K562 (cell line): ENCODE data around the gene TOMM5. TPM values are rescaled to one million over a fixed set of nuclear protein-coding genes. Genes with fewer than 3 reads are reported as not detected.

Source experiments
- ATAC-seq: fragments of 200-7000 bp; cut with Tn5 transposase; 3 replicates; pipeline ENCODE4 v1.9.1; 2020; ENCODE audit warnings: moderate library complexity
- BruUV-seq: library from RNA; stranded (reverse); fragments of 400-500 nt; replicated peaks from 2 replicates; lab custom pipeline; 2021; lab: Mats Ljungman, UMichigan
- CTCF ChIA-PET: fragments of 300-600 bp; formaldehyde crosslinking; extraction: SDS; loops from one replicate; lab custom pipeline; 2021; ENCODE audit warnings: low intra/inter-chr PET ratio; lab: Yijun Ruan, JAX
- POLR2A ChIA-PET: fragments of 300-600, 350-650 bp; sonication (Branson Sonifier 250); formaldehyde crosslinking; extraction: SDS; loops from one replicate; lab custom pipeline; 2021; ENCODE audit warnings: antibody characterized with exemption, inconsistent platforms; lab: Yijun Ruan, JAX
- DNase-seq, 4 experiments: peaks; one replicate each; pipeline versions ENCODE4 v3.0.0 to v3.0.0-alpha.2; 2011 to 2018; ENCODE audit warnings: low spot score in 3 of 4, mixed read lengths in 3 of 4; ENCODE audit errors: extremely low read depth in 1 of 4
- FAIRE-seq: peaks from 2 replicates; lab custom pipeline; 2011; peaks lifted over from hg19 to GRCh38; lab: Jason Lieb, UNC
- H2AFZ ChIP-seq: 2 replicates; pipeline ENCODE4 v1.6.0; 2011; ENCODE audit warnings: low read depth, low read length, control low read depth, inconsistent platforms
- H3K27ac ChIP-seq: fragments of 200-600 bp; 3 replicates; pipeline ENCODE4 v1.8.0; 2011; ENCODE audit warnings: low read depth, mild to moderate bottlenecking, control low read depth, inconsistent platforms, low read length, moderate library complexity, mixed read lengths; ENCODE audit errors: extremely low read depth
- H3K27me3 ChIP-seq, 2 experiments: fragments of 300-600 bp in 1 of 2; 2 replicates in 1 of 2; 3 replicates in 1 of 2; pipeline versions ENCODE4 v1.6.0 to v1.8.0; 2011; ENCODE audit warnings: inconsistent platforms in 2 of 2, low read length in 2 of 2, mild to moderate bottlenecking in 1 of 2, mixed read lengths in 1 of 2, moderate library complexity in 1 of 2; ENCODE audit not compliant: control insufficient read depth in 2 of 2, insufficient read depth in 2 of 2
- H3K36me3 ChIP-seq: fragments of 300-600 bp; 3 replicates; pipeline ENCODE4 v1.8.0; 2011; ENCODE audit warnings: mild to moderate bottlenecking, low read length, inconsistent platforms; ENCODE audit not compliant: control insufficient read depth, insufficient read depth
- H3K4me1 ChIP-seq, 2 experiments: fragments of 200-600 bp in 1 of 2; replicated peaks in 1 of 2; 2 replicates in 1 of 2; 3 replicates in 1 of 2; pipeline versions ENCODE4 v1.5.1 to v1.8.0; 2011; ENCODE audit warnings: inconsistent platforms in 2 of 2, low read length in 2 of 2, mild to moderate bottlenecking in 1 of 2, mixed read lengths in 1 of 2, moderate library complexity in 1 of 2; ENCODE audit not compliant: control insufficient read depth in 2 of 2, insufficient read depth in 2 of 2
- H3K4me2 ChIP-seq: 2 replicates; pipeline ENCODE4 v1.6.1; 2011; ENCODE audit warnings: low read length, control low read depth, inconsistent platforms, mixed read lengths; ENCODE audit not compliant: insufficient read depth
- H3K4me3 ChIP-seq: fragments of 200-600 bp; sonication (generic), shearing (Covaris generic); 2 replicates; pipeline ENCODE4 v1.5.1; 2016; ENCODE audit warnings: control low read depth, inconsistent platforms
- H3K79me2 ChIP-seq: fragments of 200-600 bp; 3 replicates; pipeline ENCODE4 v1.8.0; 2011; ENCODE audit warnings: low read length, inconsistent platforms; ENCODE audit not compliant: control insufficient read depth, insufficient read depth
- H3K9ac ChIP-seq, 2 experiments: 2 replicates each; pipeline versions ENCODE4 v1.6.0 to v1.6.1; 2011; ENCODE audit warnings: low read depth in 2 of 2, low read length in 2 of 2, control low read depth in 1 of 2, inconsistent platforms in 1 of 2, mild to moderate bottlenecking in 1 of 2, mixed read lengths in 1 of 2; ENCODE audit not compliant: insufficient read depth in 1 of 2
- H3K9me1 ChIP-seq: one replicate; pipeline ENCODE4 v1.6.0; 2011; ENCODE audit warnings: inconsistent platforms, mild to moderate bottlenecking, low read length, moderate library complexity; ENCODE audit not compliant: control insufficient read depth, insufficient read depth
- H3K9me3 ChIP-seq: replicated peaks from 2 replicates; pipeline ENCODE4 v1.5.1; 2011; ENCODE audit warnings: low read depth, low read length, inconsistent platforms; ENCODE audit not compliant: control insufficient read depth, insufficient read depth
- H4K20me1 ChIP-seq: replicated peaks from 2 replicates; pipeline ENCODE4 v1.6.1; 2011; ENCODE audit warnings: low read length, inconsistent platforms, mixed read lengths; ENCODE audit not compliant: control insufficient read depth, insufficient read depth
- ELK1 ChIP-seq: sonication (generic); formaldehyde crosslinking; IDR thresholded peaks from 2 replicates; pipeline ENCODE4 v1.8.1; 2022; ENCODE audit warnings: missing genetic modification reagents
- HMG20B ChIP-seq: fragments of 250-450 bp; sonication (Bioruptor Pico); IDR thresholded peaks from 2 replicates; pipeline ENCODE4 v1.5.0; 2021; ENCODE audit warnings: mild to moderate bottlenecking
- ZNF740 ChIP-seq, 3 experiments: fragments of 200-800 bp in 1 of 3; sonication (Bioruptor generic) in 1 of 3; sonication (generic) in 1 of 3; formaldehyde crosslinking in 1 of 3; IDR thresholded peaks; 2 replicates each; pipeline versions ENCODE4 v1.6.1 to v1.8.0; 2016 to 2022; ENCODE audit warnings: mild to moderate bottlenecking in 2 of 3, missing compliant biosample characterization in 2 of 3, missing genetic modification characterization in 2 of 3, missing genetic modification reagents in 1 of 3
- ZNF75A ChIP-seq: fragments of 450-650 bp; formaldehyde crosslinking; IDR thresholded peaks from 2 replicates; pipeline ENCODE4 v1.4.0; 2020; ENCODE audit warnings: mild to moderate bottlenecking
- WGBS: fragments of 100-300 bp; shearing (Covaris generic); methylation state at CpG from one replicate; pipeline ENCODE4 v1.1.6; 2016; ENCODE audit warnings: low coverage, mixed read lengths; ENCODE audit not compliant: insufficient coverage; ENCODE audit errors: missing lambda C conversion rate; 5-methylcytosine and 5-hydroxymethylcytosine counted together
- in situ Hi-C: fragments of 300-500 bp; cut with MboI; formaldehyde crosslinking; loops from 4 replicates; pipeline ENCODE4 v1.15.0; 2018; ENCODE audit warnings: inconsistent platforms, mixed read lengths
- intact Hi-C: fragments of 100-400 bp; cut with micrococcal nuclease; formaldehyde crosslinking; loops from 2 replicates; pipeline ENCODE4 v1.14.2; 2022
- polyA plus RNA-seq, 8 experiments: library from polyadenylated mRNA; depleted of rRNA in 4 of 8; stranded (reverse) in 5 of 8; unstranded in 3 of 8; fragments of >200 nt; fragmentation: Nextera tagmentation in 2 of 8; fragmentation: Illumina TruSeq in 1 of 8; extraction: Ambion mirVana in 2 of 8; extraction: Trizol in 1 of 8; gene quantifications; 2 replicates each; pipeline versions ENCODE4 v1.2.1 to v1.2.3, GENCODE V29; 2011 to 2014; ENCODE audit warnings: inconsistent platforms in 1 of 8, missing spikeins in 1 of 8
- total RNA-seq, 7 experiments: library from RNA; depleted of rRNA in 6 of 7; stranded (reverse); fragments of >200 nt in 6 of 7; fragmentation: Illumina TruSeq in 2 of 7; extraction: Trizol in 2 of 7; gene quantifications; 2 replicates each; pipeline versions ENCODE4 v1.2.1 to v1.2.3, GENCODE V29; 2011 to 2021; ENCODE audit warnings: low replicate concordance in 1 of 7

TOMM5 gene
- total and polyA plus RNA-seq, 9 of the 15 experiments (the other 6 are each of a cell fraction or from before 2014, with no cell fraction given), result 262 to 1,742 (median 496) TPM

DNA sequence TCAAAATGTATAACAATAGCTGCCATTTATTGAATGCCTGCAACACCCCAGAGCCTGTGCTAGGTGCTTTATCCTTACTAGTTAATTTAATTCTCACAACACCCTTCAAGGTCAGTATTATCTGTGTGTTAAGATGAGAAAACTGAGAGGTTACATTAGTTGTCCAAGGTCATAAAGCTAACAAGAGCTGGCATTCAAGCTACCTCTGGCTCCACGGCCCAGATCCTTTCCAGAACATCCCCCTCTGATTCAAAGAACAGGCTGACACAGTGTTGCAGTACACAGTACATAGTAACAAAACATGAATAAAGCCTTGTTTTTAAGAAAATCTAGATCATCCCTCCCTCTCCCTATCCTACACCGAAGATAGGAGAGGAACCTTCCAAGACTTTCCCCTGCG lies 48.9 kb upstream of the TOMM5 start:
- Histone ChIP-seq H3K4me1 (no peaks in the 10 kb centered on the region), H3K4me3 (no peak overlapping the region), H3K4me2 (no peak overlapping the region), H3K27ac (no peak overlapping the region), H3K9ac (no peak overlapping the region)
- no peak for DNase-seq
- POLR2A ChIA-PET, result interaction anchor here (0.6 to 1.2 kb wide), 2 partner anchors 50 to 185 kb away, joined by 3 to 4 read pairs; no protein-coding TSS in a partner anchor
- intact Hi-C loops, result no loop called here
- TF ChIP-seq ELK1 (no peak), ZNF75A (CRISPR knock-in tag) (no peak), HMG20B (no peak), ZNF740 (CRISPR knock-in tag; IDR thresholded peaks at IDR 0.05) (no peak), ZNF740 (tag; IDR thresholded peaks at IDR 0.05) (no peak)
- TF ChIP-seq, all 486 proteins: peak for 0
- ATAC-seq (no peak), FAIRE-seq (no peak)
- in situ Hi-C loops, result no loop called here
- H3K36me3 ChIP-seq, result no peaks in the 10 kb centered on the region
- H3K27me3 ChIP-seq, result peaks cover 12 to 17% of the 10 kb centered on the region in 2 experiments; a peak in 3 of 5 replicates
- no peak overlapping the region for H2AFZ ChIP-seq
- no peaks in the 10 kb centered on the region for H4K20me1 ChIP-seq
- no peaks in the 10 kb centered on the region for H3K9me1 ChIP-seq
- 0% methylated on average over 3 of the region's 3 CpGs for WGBS
- no peaks in the 10 kb centered on the region for H3K9me3 ChIP-seq
- BruUV-seq, result no TSS peak
- no peaks in the 10 kb centered on the region for H3K79me2 ChIP-seq
- CTCF ChIA-PET, result no interaction called here
